Bronchial epithelial cell (primary cell): Measurements from ENCODE around the gene NEO1. TPM values are rescaled to one million over a fixed set of nuclear protein-coding genes. Genes with fewer than 3 reads are reported as not detected.

Experiments used
- DNase-seq: peaks from one replicate; pipeline ENCODE4 v3.0.0-alpha.2; 2010; ENCODE audit warnings: low read depth
- FAIRE-seq: peaks from 2 replicates; lab custom pipeline; 2011; peaks lifted over from hg19 to GRCh38; lab: Jason Lieb, UNC
- H3K27me3 ChIP-seq: 2 replicates; pipeline ENCODE4 v1.5.1; 2011; ENCODE audit warnings: low read length; ENCODE audit not compliant: control insufficient read depth, insufficient read depth
- H3K36me3 ChIP-seq: 2 replicates; pipeline ENCODE4 v1.5.1; 2011; ENCODE audit warnings: low read length; ENCODE audit not compliant: control insufficient read depth, insufficient read depth
- H3K4me3 ChIP-seq: 2 replicates; pipeline ENCODE4 v1.5.1; 2011; ENCODE audit warnings: mild to moderate bottlenecking, low read depth, low read length, control low read depth
- CTCF ChIP-seq: IDR thresholded peaks from 2 replicates; pipeline ENCODE4 v1.5.1; 2011; ENCODE audit warnings: mild to moderate bottlenecking, moderate library complexity, low read length, control low read depth, inconsistent platforms; ENCODE audit not compliant: insufficient read depth, severe bottlenecking
- total RNA-seq: library from RNA; depleted of rRNA; stranded (reverse); fragments of >200 nt; gene quantifications from 2 replicates; pipeline ENCODE4 v1.2.1, GENCODE V29; 2014

NEO1 gene
- total RNA-seq, 1 donor from 2014 or later = 10.5 TPM

GRCh38 chr15:73287019-73287418, 234.8 kb downstream of the NEO1 start:
- no peak for DNase-seq
- no peaks in the 10 kb centered on the region for H3K36me3 ChIP-seq

GRCh38 chr15:73291441-73291840, 239.2 kb downstream of the NEO1 start:
- DNase-seq (no peak), FAIRE-seq (no peak)

More at GRCh38 chr15:73287019-73287418, 234.8 kb downstream of the NEO1 start:
- Histone ChIP-seq H3K27me3 (no peaks in the 10 kb centered on the region), H3K4me3 (no peak overlapping the region)
- no peak for FAIRE-seq
- no peak for TF ChIP-seq CTCF

GRCh38 chr15:73293773-73294172, 241.5 kb downstream of the NEO1 start:
- no peak for FAIRE-seq
- H3K36me3 ChIP-seq = peaks cover 1% of the 10 kb centered on the region
- no peak for TF ChIP-seq CTCF
- H3K4me3 ChIP-seq = no peak overlapping the region
- no peaks in the 10 kb centered on the region for H3K27me3 ChIP-seq
- DNase-seq = no peak

More at GRCh38 chr15:73291441-73291840, 239.2 kb downstream of the NEO1 start:
- Histone ChIP-seq H3K4me3 (no peak overlapping the region), H3K27me3 (no peaks in the 10 kb centered on the region), H3K36me3 (no peaks in the 10 kb centered on the region)
- TF ChIP-seq CTCF = no peak

GRCh38 chr15:73295630-73296286, 243.5 kb downstream of the NEO1 start:
- FAIRE-seq (no peak), DNase-seq (peak; percentile 62)
- no peak for TF ChIP-seq CTCF
- Histone ChIP-seq H3K27me3 (no peaks in the 10 kb centered on the region), H3K36me3 (peaks cover 1% of the 10 kb centered on the region), H3K4me3 (no peak overlapping the region)

GRCh38 chr15:73296609-73297353, 244.5 kb downstream of the NEO1 start:
- DNase-seq (no peak), FAIRE-seq (no peak)
- Histone ChIP-seq H3K4me3 (no peak overlapping the region), H3K27me3 (no peaks in the 10 kb centered on the region), H3K36me3 (peaks cover 1% of the 10 kb centered on the region)
- TF ChIP-seq CTCF = no peak
